ENCODE measurements around the gene SPATC1L. TPM values are rescaled to one million over a fixed set of nuclear protein-coding genes. Genes with fewer than 3 reads are reported as not detected.

The SPATC1L gene
- total RNA-seq, 1 donor from 2014 or later = 8.6 TPM

- Histone ChIP-seq H3K27me3 (ENCODE audit: low read depth) (no peaks in the 10 kb centered on the region), H3K4me1 (no peaks in the 10 kb centered on the region), H3K9me3 (no peaks in the 10 kb centered on the region), H3K4me3 (no peak overlapping the region), H3K27ac (no peak overlapping the region), H3K36me3 (peaks cover 34% of the 10 kb centered on the region)
- DNase-seq (no peak), ATAC-seq (no peak)
- intact Hi-C loops (cut with DNase I) = no loop called here
- TF ChIP-seq, protein P1, sequence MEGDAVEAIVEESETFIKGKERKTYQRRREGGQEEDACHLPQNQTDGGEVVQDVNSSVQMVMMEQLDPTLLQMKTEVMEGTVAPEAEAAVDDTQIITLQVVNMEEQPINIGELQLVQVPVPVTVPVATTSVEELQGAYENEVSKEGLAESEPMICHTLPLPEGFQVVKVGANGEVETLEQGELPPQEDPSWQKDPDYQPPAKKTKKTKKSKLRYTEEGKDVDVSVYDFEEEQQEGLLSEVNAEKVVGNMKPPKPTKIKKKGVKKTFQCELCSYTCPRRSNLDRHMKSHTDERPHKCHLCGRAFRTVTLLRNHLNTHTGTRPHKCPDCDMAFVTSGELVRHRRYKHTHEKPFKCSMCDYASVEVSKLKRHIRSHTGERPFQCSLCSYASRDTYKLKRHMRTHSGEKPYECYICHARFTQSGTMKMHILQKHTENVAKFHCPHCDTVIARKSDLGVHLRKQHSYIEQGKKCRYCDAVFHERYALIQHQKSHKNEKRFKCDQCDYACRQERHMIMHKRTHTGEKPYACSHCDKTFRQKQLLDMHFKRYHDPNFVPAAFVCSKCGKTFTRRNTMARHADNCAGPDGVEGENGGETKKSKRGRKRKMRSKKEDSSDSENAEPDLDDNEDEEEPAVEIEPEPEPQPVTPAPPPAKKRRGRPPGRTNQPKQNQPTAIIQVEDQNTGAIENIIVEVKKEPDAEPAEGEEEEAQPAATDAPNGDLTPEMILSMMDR (IDR thresholded peaks at IDR 0.05) = no peak
Observed at GRCh38 chr21:46124083-46124925, 60.0 kb downstream of the SPATC1L start.

DNA sequence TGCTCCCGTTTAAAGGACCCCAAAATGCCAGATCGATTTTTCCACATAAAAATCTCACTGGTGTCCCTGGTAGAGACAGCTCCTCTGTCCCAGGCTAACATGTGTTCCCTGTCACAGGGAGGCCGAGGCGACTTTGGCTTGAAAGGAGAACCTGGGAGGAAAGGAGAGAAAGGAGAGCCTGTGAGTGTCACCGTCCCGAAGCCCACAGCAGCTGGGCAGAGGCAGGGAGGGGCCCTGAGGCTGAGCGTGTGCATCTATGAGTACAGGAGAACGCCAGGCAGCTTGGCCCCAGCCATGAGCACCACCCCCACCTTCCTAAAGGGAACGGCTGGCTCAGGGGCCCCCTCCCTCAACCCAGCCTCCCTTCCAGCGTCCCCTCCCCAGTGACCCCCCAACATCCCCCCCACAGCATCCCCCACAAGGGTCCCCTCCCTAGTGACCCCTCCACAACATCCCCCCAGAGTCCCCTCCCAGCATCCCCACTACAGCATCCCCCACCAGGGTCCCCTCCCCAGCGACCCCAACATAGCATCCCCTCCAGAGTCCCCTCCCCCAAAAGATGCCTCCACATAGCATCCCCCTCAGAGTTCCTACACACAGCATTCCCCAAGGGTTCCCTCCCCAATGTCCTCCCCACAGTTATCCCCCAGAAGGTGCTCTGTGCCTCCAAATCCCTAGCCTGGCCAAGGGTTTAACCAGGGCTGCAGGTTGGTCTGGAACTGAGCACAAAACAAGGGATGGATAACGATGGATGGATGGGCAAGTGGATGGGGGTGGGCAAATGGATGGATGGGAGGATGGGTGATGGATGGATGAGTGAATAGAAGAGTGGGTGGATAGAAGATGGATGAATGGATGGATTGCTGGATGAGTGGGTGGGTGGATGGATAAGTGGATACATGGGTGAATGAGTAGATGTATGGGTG lies 61.2 kb downstream of the SPATC1L start:
- Histone ChIP-seq H3K4me3 (no peak overlapping the region), H3K36me3 (peaks cover 46% of the 10 kb centered on the region), H3K9me3 (no peaks in the 10 kb centered on the region), H3K27me3 (ENCODE audit: low read depth) (no peaks in the 10 kb centered on the region), H3K27ac (no peak overlapping the region), H3K4me1 (no peaks in the 10 kb centered on the region)
- ATAC-seq = no peak
- DNase-seq = peak; percentile 28
- TF ChIP-seq, protein P1 (IDR thresholded peaks at IDR 0.05) = no peak
- intact Hi-C loops (cut with DNase I) = no loop called here

- TF ChIP-seq, protein P1 (IDR thresholded peaks at IDR 0.05) = no peak
- DNase-seq = peak; percentile 39
Observed at GRCh38 chr21:46122237-46122671, 62.0 kb downstream of the SPATC1L start.

GRCh38 chr21:46121286-46122221 lies 62.7 kb downstream of the SPATC1L start:
- H3K36me3 ChIP-seq = peaks cover 61% of the 10 kb centered on the region

More at GRCh38 chr21:46122237-46122671, 62.0 kb downstream of the SPATC1L start:
- Histone ChIP-seq H3K9me3 (no peaks in the 10 kb centered on the region), H3K4me3 (no peak overlapping the region), H3K27me3 (ENCODE audit: low read depth) (no peaks in the 10 kb centered on the region), H3K27ac (no peak overlapping the region), H3K36me3 (peaks cover 54% of the 10 kb centered on the region), H3K4me1 (no peaks in the 10 kb centered on the region)
- ATAC-seq = no peak
- intact Hi-C loops (cut with DNase I) = no loop called here

More at GRCh38 chr21:46121286-46122221, 62.7 kb downstream of the SPATC1L start:
- no peaks in the 10 kb centered on the region for H3K27me3 ChIP-seq (ENCODE audit: low read depth)
- DNase-seq = peak; percentile 43
- TF ChIP-seq, protein P1 (IDR thresholded peaks at IDR 0.05) = no peak
- intact Hi-C loops (cut with DNase I) = no loop called here
- no peak for ATAC-seq
- no peaks in the 10 kb centered on the region for H3K9me3 ChIP-seq
- no peak overlapping the region for H3K4me3 ChIP-seq
- H3K27ac ChIP-seq = no peak overlapping the region
- H3K4me1 ChIP-seq = no peaks in the 10 kb centered on the region

All from lower lobe of right lung (tissue), 2 donors.